ENCODE data around the gene TIGD6. TPM values are rescaled to one million over a fixed set of nuclear protein-coding genes. Genes with fewer than 3 reads are reported as not detected.

Gene TIGD6
- total RNA-seq, 4 donors from 2014 or later = 0.62 to 3.0 (median 2.3) TPM

DNA sequence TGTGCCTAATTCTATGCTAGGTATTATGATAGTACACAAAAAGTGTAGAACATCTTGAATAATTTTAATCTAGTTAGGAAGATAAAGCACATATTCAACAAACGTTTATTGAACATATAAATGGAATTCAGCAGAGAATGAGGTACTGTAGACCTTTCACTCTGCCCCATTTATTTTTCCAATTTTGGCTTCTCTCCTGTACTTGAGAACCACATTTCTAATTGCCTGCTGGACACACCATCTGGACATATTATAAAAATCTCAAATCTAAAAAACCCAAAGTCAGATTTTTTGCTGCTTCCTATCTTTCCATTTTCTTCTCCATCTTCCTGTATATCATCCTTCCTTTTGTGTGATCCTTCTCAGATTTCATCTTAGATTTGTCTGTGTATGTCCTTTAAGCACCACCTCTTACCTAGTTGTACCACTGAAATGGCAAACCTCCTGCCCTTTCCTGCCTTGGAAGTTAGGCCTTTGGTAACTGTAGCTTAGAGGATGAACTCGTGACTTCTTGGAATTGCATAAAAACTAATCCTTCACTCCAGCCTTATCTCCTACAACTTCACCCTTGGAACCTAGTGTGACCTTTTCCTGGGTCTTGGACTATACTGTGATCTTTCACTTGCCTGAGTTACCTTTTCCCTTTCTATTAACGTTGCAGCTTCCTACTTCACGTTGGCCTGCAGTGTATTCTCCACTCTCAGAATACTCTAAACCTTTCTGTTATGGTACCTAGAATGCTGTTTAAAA lies 31.1 kb downstream of the TIGD6 start:
- Histone ChIP-seq H3K4me1 (no peaks in the 10 kb centered on the region), H3K27ac (no peak overlapping the region), H3K36me3 (no peaks in the 10 kb centered on the region), H3K4me3 (no peak overlapping the region), H3K9me3 (no peaks in the 10 kb centered on the region), H3K27me3 (no peaks in the 10 kb centered on the region)
- intact Hi-C loops (cut with DNase I; ENCODE audit: low total_unique reads) (no loop called here), in situ Hi-C loops (cut with MboI; ENCODE audit: low sequenced_read_pairs in 4 of 4) (no loop called here)
- TF ChIP-seq, protein P1, sequence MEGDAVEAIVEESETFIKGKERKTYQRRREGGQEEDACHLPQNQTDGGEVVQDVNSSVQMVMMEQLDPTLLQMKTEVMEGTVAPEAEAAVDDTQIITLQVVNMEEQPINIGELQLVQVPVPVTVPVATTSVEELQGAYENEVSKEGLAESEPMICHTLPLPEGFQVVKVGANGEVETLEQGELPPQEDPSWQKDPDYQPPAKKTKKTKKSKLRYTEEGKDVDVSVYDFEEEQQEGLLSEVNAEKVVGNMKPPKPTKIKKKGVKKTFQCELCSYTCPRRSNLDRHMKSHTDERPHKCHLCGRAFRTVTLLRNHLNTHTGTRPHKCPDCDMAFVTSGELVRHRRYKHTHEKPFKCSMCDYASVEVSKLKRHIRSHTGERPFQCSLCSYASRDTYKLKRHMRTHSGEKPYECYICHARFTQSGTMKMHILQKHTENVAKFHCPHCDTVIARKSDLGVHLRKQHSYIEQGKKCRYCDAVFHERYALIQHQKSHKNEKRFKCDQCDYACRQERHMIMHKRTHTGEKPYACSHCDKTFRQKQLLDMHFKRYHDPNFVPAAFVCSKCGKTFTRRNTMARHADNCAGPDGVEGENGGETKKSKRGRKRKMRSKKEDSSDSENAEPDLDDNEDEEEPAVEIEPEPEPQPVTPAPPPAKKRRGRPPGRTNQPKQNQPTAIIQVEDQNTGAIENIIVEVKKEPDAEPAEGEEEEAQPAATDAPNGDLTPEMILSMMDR (IDR thresholded peaks at IDR 0.05 in 4 of 5, conservative IDR thresholded peaks at IDR 0.05 in 1 of 5) = no peak
- no peak for TF ChIP-seq POLR2A (IDR thresholded peaks at IDR 0.05)
- no peak for DNase-seq
- no peak for ATAC-seq

DNA sequence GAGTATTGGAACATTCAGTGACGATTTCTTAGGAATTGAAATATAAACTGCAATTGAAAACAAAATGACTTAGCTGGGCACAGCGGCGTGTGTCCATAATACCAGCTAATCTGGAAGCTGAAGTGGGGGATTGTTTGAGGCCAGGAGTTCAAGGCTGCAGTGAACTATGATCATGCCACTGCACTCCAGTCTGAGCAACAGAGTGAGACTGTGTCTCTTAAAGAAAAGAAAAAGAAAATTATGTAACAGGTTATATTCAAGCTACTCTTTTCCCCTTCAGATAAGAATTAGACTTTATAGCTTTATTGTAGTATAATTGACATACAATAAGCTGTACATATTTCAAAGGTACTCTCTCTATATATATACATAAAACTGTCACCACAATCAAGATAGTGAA lies 33.5 kb downstream of the TIGD6 start:
- H3K27me3 ChIP-seq = no peaks in the 10 kb centered on the region
- H3K4me3 ChIP-seq = no peak overlapping the region
- ATAC-seq (no peak), DNase-seq (no peak)
- no peaks in the 10 kb centered on the region for H3K9me3 ChIP-seq
- in situ Hi-C loops (cut with MboI; ENCODE audit: low sequenced_read_pairs in 4 of 4) = no loop called here
- no peak overlapping the region for H3K27ac ChIP-seq
- TF ChIP-seq, protein P1 (IDR thresholded peaks at IDR 0.05 in 4 of 5, conservative IDR thresholded peaks at IDR 0.05 in 1 of 5) = no peak
- TF ChIP-seq POLR2A (IDR thresholded peaks at IDR 0.05) = no peak
- intact Hi-C loops (cut with DNase I; ENCODE audit: low total_unique reads) = no loop called here
- H3K36me3 ChIP-seq = no peaks in the 10 kb centered on the region
- no peaks in the 10 kb centered on the region for H3K4me1 ChIP-seq

DNA sequence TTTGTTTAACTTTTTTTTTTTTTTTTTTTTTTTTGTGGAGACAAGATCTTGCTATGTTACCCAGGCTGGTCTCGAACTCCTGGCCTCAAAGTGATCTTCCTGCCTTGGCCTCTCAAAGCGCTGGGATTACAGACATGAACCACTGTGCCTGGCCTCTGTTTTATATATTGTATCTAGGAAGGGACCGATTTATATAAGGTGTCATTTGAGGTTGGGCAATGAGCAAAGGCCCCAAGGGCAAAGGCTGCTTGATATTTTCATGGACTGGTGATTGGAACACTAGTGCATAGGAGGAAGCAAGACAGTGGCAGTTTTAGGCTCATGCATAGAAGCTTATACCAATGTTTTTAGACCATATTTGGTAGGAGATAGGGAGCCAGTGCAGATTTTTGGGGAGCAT lies 36.7 kb downstream of the TIGD6 start:
- H3K27me3 ChIP-seq = no peaks in the 10 kb centered on the region
- TF ChIP-seq, protein P1 (IDR thresholded peaks at IDR 0.05 in 4 of 5, conservative IDR thresholded peaks at IDR 0.05 in 1 of 5) = no peak
- no peak for TF ChIP-seq POLR2A (IDR thresholded peaks at IDR 0.05)
- no peaks in the 10 kb centered on the region for H3K9me3 ChIP-seq
- DNase-seq = no peak
- H3K27ac ChIP-seq = no peak overlapping the region
- ATAC-seq = no peak
- intact Hi-C loops (cut with DNase I; ENCODE audit: low total_unique reads) = loop anchor here (5.0 kb wide), 1 partner anchor 106 kb away; no protein-coding TSS in a partner anchor
- in situ Hi-C loops (cut with MboI; ENCODE audit: low sequenced_read_pairs in 4 of 4) = no loop called here
- H3K4me1 ChIP-seq = peaks cover 8 to 15% of the 10 kb centered on the region in 2 donors
- H3K4me3 ChIP-seq = no peak overlapping the region
- H3K36me3 ChIP-seq = no peaks in the 10 kb centered on the region

DNA sequence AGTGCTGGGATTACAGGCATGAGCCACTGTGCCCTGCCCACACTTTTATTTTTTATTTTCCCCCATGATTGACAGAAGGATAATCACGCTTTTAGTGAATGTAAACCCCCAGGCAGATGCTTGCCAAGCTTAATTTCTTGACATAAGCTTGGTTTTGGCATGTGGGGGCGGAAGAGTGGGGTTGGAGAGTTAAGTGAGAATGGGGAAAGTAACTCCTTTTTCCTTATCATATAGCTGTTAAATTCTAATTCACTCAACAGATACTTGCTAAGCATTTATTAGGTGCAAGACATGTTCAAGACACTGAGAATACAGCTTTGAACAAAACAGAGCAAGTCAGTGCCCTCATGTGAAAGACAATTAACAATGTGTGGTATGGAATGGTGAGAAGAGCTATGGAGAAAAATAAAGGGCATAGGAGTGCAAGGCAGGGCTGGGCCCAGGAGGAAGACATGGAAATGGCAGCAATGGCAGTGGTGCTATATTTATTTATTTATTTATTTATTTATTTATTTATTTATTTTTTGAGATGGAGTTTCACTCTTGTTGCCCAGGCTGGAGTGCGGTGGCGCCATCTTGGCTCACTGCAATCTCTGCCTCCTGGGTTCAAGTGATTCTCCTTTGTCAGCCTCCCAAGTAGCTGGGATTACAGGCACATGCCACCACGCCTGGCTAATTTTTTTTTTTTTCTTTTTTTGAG lies 37.7 kb downstream of the TIGD6 start:
- no peaks in the 10 kb centered on the region for H3K9me3 ChIP-seq
- DNase-seq (no peak), ATAC-seq (no peak)
- intact Hi-C loops (cut with DNase I; ENCODE audit: low total_unique reads) = loop anchor here (5.0 kb wide), 1 partner anchor 105 kb away; no protein-coding TSS in a partner anchor
- in situ Hi-C loops (cut with MboI; ENCODE audit: low sequenced_read_pairs in 4 of 4) = no loop called here
- no peak overlapping the region for H3K4me3 ChIP-seq
- no peak for TF ChIP-seq POLR2A (IDR thresholded peaks at IDR 0.05)
- TF ChIP-seq, protein P1 (IDR thresholded peaks at IDR 0.05 in 4 of 5, conservative IDR thresholded peaks at IDR 0.05 in 1 of 5) = no peak
- H3K27me3 ChIP-seq = no peaks in the 10 kb centered on the region
- peaks cover 8 to 15% of the 10 kb centered on the region in 2 donors for H3K4me1 ChIP-seq
- H3K36me3 ChIP-seq = no peaks in the 10 kb centered on the region
- H3K27ac ChIP-seq = no peak overlapping the region
